ENCODE measurements around the gene LIN28B. TPM values are rescaled to one million over a fixed set of nuclear protein-coding genes. Genes with fewer than 3 reads are reported as not detected.

Gene LIN28B
- total and polyA plus RNA-seq, 5 donors = not detected

GRCh38 chr6:105116150-105116549 is 159.2 kb downstream of the LIN28B start:
- H3K4me1 ChIP-seq (ENCODE audit: control insufficient read depth, insufficient read depth, low read length) = no peaks in the 10 kb centered on the region
- H3K4me3 ChIP-seq (ENCODE audit: low read length) = no peak overlapping the region
- H3K27me3 ChIP-seq (ENCODE audit: control insufficient read depth, insufficient read depth) = no peaks in the 10 kb centered on the region
- intact Hi-C loops (cut with DNase I) = no loop called here
- WGBS = 79% methylated on average over 5 of the region's 5 CpGs
- no peaks in the 10 kb centered on the region for H3K9me3 ChIP-seq (ENCODE audit: control insufficient read depth, low read length)
- H3K27ac ChIP-seq (ENCODE audit: low read length) = no peak overlapping the region
- ATAC-seq = no peak
- DNase-seq = no peak

GRCh38 chr6:105120570-105120969 is 163.7 kb downstream of the LIN28B start:
- H3K27me3 ChIP-seq (ENCODE audit: control insufficient read depth, insufficient read depth) = no peaks in the 10 kb centered on the region
- no peak overlapping the region for H3K27ac ChIP-seq (ENCODE audit: low read length)
- intact Hi-C loops (cut with DNase I) = no loop called here
- no peak overlapping the region for H3K4me3 ChIP-seq (ENCODE audit: low read length)
- WGBS = 87% methylated on average over 5 of the region's 5 CpGs
- ATAC-seq = no peak
- DNase-seq = no peak
- no peaks in the 10 kb centered on the region for H3K4me1 ChIP-seq (ENCODE audit: control insufficient read depth, insufficient read depth, low read length)
- H3K9me3 ChIP-seq (ENCODE audit: control insufficient read depth, low read length) = no peaks in the 10 kb centered on the region

- H3K9me3 ChIP-seq (ENCODE audit: control insufficient read depth, low read length) = no peaks in the 10 kb centered on the region
- H3K4me3 ChIP-seq (ENCODE audit: low read length) = no peak overlapping the region
- no peak overlapping the region for H3K27ac ChIP-seq (ENCODE audit: low read length)
- ATAC-seq (no peak), DNase-seq (no peak)
- no peaks in the 10 kb centered on the region for H3K27me3 ChIP-seq (ENCODE audit: control insufficient read depth, insufficient read depth)
- no peaks in the 10 kb centered on the region for H3K4me1 ChIP-seq (ENCODE audit: control insufficient read depth, insufficient read depth, low read length)
- 74% methylated on average over 3 of the region's 3 CpGs for WGBS
- intact Hi-C loops (cut with DNase I) = no loop called here
These were observed 165.1 kb downstream of the LIN28B start for GRCh38 chr6:105121981-105122380.

GRCh38 chr6:105122717-105123116 is 165.8 kb downstream of the LIN28B start:
- no peak overlapping the region for H3K27ac ChIP-seq (ENCODE audit: low read length)
- 69% methylated on average over 6 of the region's 6 CpGs for WGBS
- DNase-seq (no peak), ATAC-seq (no peak)
- H3K9me3 ChIP-seq (ENCODE audit: control insufficient read depth, low read length) = no peaks in the 10 kb centered on the region
- H3K27me3 ChIP-seq (ENCODE audit: control insufficient read depth, insufficient read depth) = no peaks in the 10 kb centered on the region
- intact Hi-C loops (cut with DNase I) = no loop called here
- H3K4me1 ChIP-seq (ENCODE audit: control insufficient read depth, insufficient read depth, low read length) = no peaks in the 10 kb centered on the region
- H3K4me3 ChIP-seq (ENCODE audit: low read length) = no peak overlapping the region

Other genes starting within 250 kb of the LIN28B start
- 1 to 10 TPM; 7.6 to 9.7 (median 9.0) TPM for gene HACE1, start 97.2 kb upstream of the LIN28B start, total RNA-seq
- 3.9 TPM for gene HACE1, start 97.2 kb upstream of the LIN28B start, polyA plus RNA-seq
- 10 to 100 TPM; 31.6 to 48.3 (median 41.3) TPM for gene POPDC3, start 222.9 kb downstream of the LIN28B start, total RNA-seq
- gene POPDC3, start 222.9 kb downstream of the LIN28B start, polyA plus RNA-seq = 53.2 TPM